ENCODE measurements around the gene TAF1B. TPM values are rescaled to one million over a fixed set of nuclear protein-coding genes. Genes with fewer than 3 reads are reported as not detected.

TAF1B gene
- total and polyA plus RNA-seq, 2 donors (not counting 3 experiments of a cell fraction or from before 2014, with no cell fraction given), result 6.3 to 29.4 TPM

GRCh38 chr2:9809064-9809356 lies 34.3 kb upstream of the TAF1B start:
- no peak for FAIRE-seq
- Histone ChIP-seq H3K9me3 (replicated peaks; ENCODE audit: control insufficient read depth, insufficient read depth, low read length) (no peaks in the 10 kb centered on the region), H3K36me3 (ENCODE audit: control insufficient read depth in 2 of 2, extremely low read depth in 1 of 2, insufficient read depth in 2 of 2, low read length in 2 of 2) (no peaks in the 10 kb centered on the region), H4K20me1 (replicated peaks; ENCODE audit: control insufficient read depth, extremely low read depth, insufficient read depth, low read length) (no peaks in the 10 kb centered on the region), H3K79me2 (ENCODE audit: control insufficient read depth, insufficient read depth, low read length) (no peaks in the 10 kb centered on the region), H3K27me3 (ENCODE audit: control insufficient read depth in 2 of 2, insufficient read depth in 2 of 2, low read length in 2 of 2) (no peaks in the 10 kb centered on the region), H3K9me1 (replicated peaks; ENCODE audit: control insufficient read depth, extremely low read depth, insufficient read depth, low read length) (no peaks in the 10 kb centered on the region), H3K4me3 (replicated peaks in 1 of 3; ENCODE audit: insufficient read depth in 1 of 3, low read depth in 1 of 3, low read length in 3 of 3) (no peak overlapping the region), H3K4me2 (ENCODE audit: insufficient read depth, low read length) (no peak overlapping the region), H3K9ac (replicated peaks; ENCODE audit: extremely low read depth, insufficient read depth, low read length) (no peak overlapping the region), H3K27ac (ENCODE audit: insufficient read depth, low read depth, low read length) (no peak overlapping the region), H3K4me1 (ENCODE audit: control insufficient read depth, extremely low read depth, insufficient read depth, low read length) (peaks cover 6% of the 10 kb centered on the region), H2AFZ (ENCODE audit: low read depth, low read length) (no peak overlapping the region)
- no peak for DNase-seq (ENCODE audit: low read depth, low spot score)
- BruUV-seq (replicated peaks), result no TSS peak
- TF ChIP-seq MYC (IDR thresholded peaks at IDR 0.05; ENCODE audit: low read depth, low read length), result no peak
- TF ChIP-seq, protein P1, sequence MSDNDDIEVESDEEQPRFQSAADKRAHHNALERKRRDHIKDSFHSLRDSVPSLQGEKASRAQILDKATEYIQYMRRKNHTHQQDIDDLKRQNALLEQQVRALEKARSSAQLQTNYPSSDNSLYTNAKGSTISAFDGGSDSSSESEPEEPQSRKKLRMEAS (IDR thresholded peaks at IDR 0.05; ENCODE audit: insufficient read depth, insufficient read length), result no peak
- TF ChIP-seq POLR2AphosphoS5 (IDR thresholded peaks at IDR 0.05; ENCODE audit: insufficient read depth, low read depth, low read length), result no peak
- no peak for TF ChIP-seq JUN (IDR thresholded peaks at IDR 0.05; ENCODE audit: borderline replicate concordance, insufficient read depth, insufficient read length, low read depth)
- no peak for TF ChIP-seq POLR2A (IDR thresholded peaks at IDR 0.05; ENCODE audit: low read depth, low read length)
- intact Hi-C loops (cut with micrococcal nuclease) (no loop called here), dilution Hi-C loops (cut with MboI; ENCODE audit: extremely low pct_ligation_motif_present, low sequenced_read_pairs) (loop anchor here (10.0 to 25.0 kb wide), 2 partner anchors 153 to 236 kb away; partner anchors contain the start of genes GRHL1 and KLF11)
- POLR2A ChIA-PET, result no interaction called here
- CTCF ChIA-PET, result no interaction called here

DNA sequence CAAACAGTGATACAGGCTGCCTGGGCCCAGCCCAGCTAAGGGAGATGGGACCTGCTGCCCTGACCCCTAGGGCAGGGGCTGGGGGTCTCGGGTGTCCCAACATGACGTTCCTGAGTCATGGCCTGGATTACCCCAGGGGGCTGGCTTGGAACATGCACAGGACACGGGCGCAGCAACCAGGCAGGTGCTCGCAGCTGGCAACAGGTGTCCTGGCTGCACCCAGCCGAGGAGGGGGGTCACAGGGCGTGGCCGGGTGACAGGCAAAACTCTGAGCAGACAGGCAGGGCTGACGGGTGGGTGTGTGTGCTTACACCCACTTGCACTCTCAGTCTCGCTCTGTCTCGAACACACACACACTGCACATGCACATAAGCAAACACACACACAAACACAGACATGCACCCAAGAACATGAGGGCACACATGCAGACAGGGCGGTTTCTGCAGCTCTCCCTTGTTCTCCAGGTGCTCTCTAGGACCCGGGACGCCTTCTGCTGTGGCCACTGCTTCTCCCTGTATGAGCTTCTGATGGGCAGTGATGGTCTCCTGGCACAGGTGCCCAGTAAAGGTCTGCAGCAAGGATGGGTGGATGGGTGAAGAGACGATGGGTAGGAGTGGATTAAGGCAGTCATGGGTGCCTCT lies 33.7 kb upstream of the TAF1B start:
- DNase-seq (ENCODE audit: low read depth, low spot score) (no peak), FAIRE-seq (no peak)
- POLR2A ChIA-PET, result no interaction called here
- BruUV-seq (replicated peaks), result no TSS peak
- CTCF ChIA-PET, result interaction anchor here (0.8 kb wide), 1 partner anchor 9 kb away, joined by 5 read pairs; no protein-coding TSS in a partner anchor
- H3K79me2 ChIP-seq (ENCODE audit: control insufficient read depth, insufficient read depth, low read length), result no peaks in the 10 kb centered on the region
- no peaks in the 10 kb centered on the region for H3K9me1 ChIP-seq (replicated peaks; ENCODE audit: control insufficient read depth, extremely low read depth, insufficient read depth, low read length)
- no peaks in the 10 kb centered on the region for H3K36me3 ChIP-seq (ENCODE audit: control insufficient read depth in 2 of 2, extremely low read depth in 1 of 2, insufficient read depth in 2 of 2, low read length in 2 of 2)
- dilution Hi-C loops (cut with MboI; ENCODE audit: extremely low pct_ligation_motif_present, low sequenced_read_pairs), result loop anchor here (10.0 to 25.0 kb wide), 2 partner anchors 153 to 235 kb away; partner anchors contain the start of genes GRHL1 and KLF11
- H3K9ac ChIP-seq (replicated peaks; ENCODE audit: extremely low read depth, insufficient read depth, low read length), result no peak overlapping the region
- no peaks in the 10 kb centered on the region for H4K20me1 ChIP-seq (replicated peaks; ENCODE audit: control insufficient read depth, extremely low read depth, insufficient read depth, low read length)
- TF ChIP-seq EZH2 (IDR thresholded peaks at IDR 0.05; ENCODE audit: borderline replicate concordance, low read depth, low read length, severe bottlenecking) (no peak), POLR2AphosphoS5 (IDR thresholded peaks at IDR 0.05; ENCODE audit: insufficient read depth, low read depth, low read length) (no peak), GATA2 (IDR thresholded peaks at IDR 0.05; ENCODE audit: insufficient read depth, insufficient read length, low read depth, low read length) (no peak), FOS (IDR thresholded peaks at IDR 0.05; ENCODE audit: borderline replicate concordance, insufficient read depth, low read length) (no peak), POLR2A (IDR thresholded peaks at IDR 0.05; ENCODE audit: low read depth, low read length) (no peak), JUN (IDR thresholded peaks at IDR 0.05; ENCODE audit: borderline replicate concordance, insufficient read depth, insufficient read length, low read depth) (no peak)
- TF ChIP-seq, protein P2, sequence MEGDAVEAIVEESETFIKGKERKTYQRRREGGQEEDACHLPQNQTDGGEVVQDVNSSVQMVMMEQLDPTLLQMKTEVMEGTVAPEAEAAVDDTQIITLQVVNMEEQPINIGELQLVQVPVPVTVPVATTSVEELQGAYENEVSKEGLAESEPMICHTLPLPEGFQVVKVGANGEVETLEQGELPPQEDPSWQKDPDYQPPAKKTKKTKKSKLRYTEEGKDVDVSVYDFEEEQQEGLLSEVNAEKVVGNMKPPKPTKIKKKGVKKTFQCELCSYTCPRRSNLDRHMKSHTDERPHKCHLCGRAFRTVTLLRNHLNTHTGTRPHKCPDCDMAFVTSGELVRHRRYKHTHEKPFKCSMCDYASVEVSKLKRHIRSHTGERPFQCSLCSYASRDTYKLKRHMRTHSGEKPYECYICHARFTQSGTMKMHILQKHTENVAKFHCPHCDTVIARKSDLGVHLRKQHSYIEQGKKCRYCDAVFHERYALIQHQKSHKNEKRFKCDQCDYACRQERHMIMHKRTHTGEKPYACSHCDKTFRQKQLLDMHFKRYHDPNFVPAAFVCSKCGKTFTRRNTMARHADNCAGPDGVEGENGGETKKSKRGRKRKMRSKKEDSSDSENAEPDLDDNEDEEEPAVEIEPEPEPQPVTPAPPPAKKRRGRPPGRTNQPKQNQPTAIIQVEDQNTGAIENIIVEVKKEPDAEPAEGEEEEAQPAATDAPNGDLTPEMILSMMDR (IDR thresholded peaks at IDR 0.05; ENCODE audit: extremely low read depth in 1 of 2, insufficient read depth in 1 of 2, low read depth in 1 of 2, low read length in 2 of 2), result no peak
- TF ChIP-seq, protein P1 (IDR thresholded peaks at IDR 0.05; ENCODE audit: insufficient read depth, insufficient read length), result no peak
- intact Hi-C loops (cut with micrococcal nuclease), result loop anchor here (5.0 kb wide), 5 partner anchors 108 to 628 kb away; no protein-coding TSS in a partner anchor
- H3K27me3 ChIP-seq (ENCODE audit: control insufficient read depth in 2 of 2, insufficient read depth in 2 of 2, low read length in 2 of 2), result no peaks in the 10 kb centered on the region
- H2AFZ ChIP-seq (ENCODE audit: low read depth, low read length), result no peak overlapping the region
- no peak overlapping the region for H3K27ac ChIP-seq (ENCODE audit: insufficient read depth, low read depth, low read length)
- no peak overlapping the region for H3K4me3 ChIP-seq (replicated peaks in 1 of 3; ENCODE audit: insufficient read depth in 1 of 3, low read depth in 1 of 3, low read length in 3 of 3)
- H3K9me3 ChIP-seq (replicated peaks; ENCODE audit: control insufficient read depth, insufficient read depth, low read length), result no peaks in the 10 kb centered on the region
- H3K4me1 ChIP-seq (ENCODE audit: control insufficient read depth, extremely low read depth, insufficient read depth, low read length), result peaks cover 6% of the 10 kb centered on the region
- H3K4me2 ChIP-seq (ENCODE audit: insufficient read depth, low read length), result no peak overlapping the region

Data from endothelial cell of umbilical vein (primary cell).